HEK293 (cell line): ENCODE measurements around the gene OR4D5.

Experiments
- CTCF ChIA-PET: fragments of 350-600 bp; formaldehyde crosslinking; extraction: SDS; loops from one replicate; lab custom pipeline; 2021; ENCODE audit warnings: antibody characterized with exemption; lab: Yijun Ruan, JAX
- POLR2A ChIA-PET: fragments of 300-600 bp; formaldehyde crosslinking; extraction: SDS; loops from one replicate; lab custom pipeline; 2020; ENCODE audit warnings: antibody characterized with exemption, inconsistent platforms; lab: Yijun Ruan, JAX
- H3K27ac ChIP-seq: fragments of 200-500 bp; sonication (Bioruptor generic); 2 replicates; pipeline ENCODE4 v1.5.1; 2014; ENCODE audit warnings: low read depth, low read length, control low read depth, inconsistent platforms; ENCODE audit errors: extremely low read depth
- H3K36me3 ChIP-seq, 2 experiments: fragments of 200-500 bp in 1 of 2; sonication (Bioruptor generic) in 1 of 2; 1 replicate in 1 of 2; 2 replicates in 1 of 2; pipeline ENCODE4 v1.5.1; 2014 to 2017; ENCODE audit warnings: inconsistent platforms in 2 of 2, low read length in 2 of 2; ENCODE audit not compliant: control insufficient read depth in 2 of 2, insufficient read depth in 1 of 2
- H3K4me1 ChIP-seq: fragments of 200-500 bp; sonication (Bioruptor generic); 2 replicates; pipeline ENCODE4 v1.5.1; 2014; ENCODE audit warnings: mild to moderate bottlenecking, low read length, inconsistent platforms; ENCODE audit not compliant: control insufficient read depth, insufficient read depth
- H3K4me3 ChIP-seq: 2 replicates; pipeline ENCODE4 v1.5.1; 2011; ENCODE audit warnings: low read depth, mild to moderate bottlenecking, control low read depth, low read length, moderate library complexity
- H3K9me3 ChIP-seq: fragments of 200-500 bp; sonication (Bioruptor generic); 2 replicates; pipeline ENCODE4 v1.5.1; 2014; ENCODE audit warnings: low read depth, low read length, inconsistent platforms; ENCODE audit not compliant: control insufficient read depth, insufficient read depth
- HOXD13 ChIP-seq: sonication (generic); formaldehyde crosslinking; IDR thresholded peaks from 2 replicates; pipeline ENCODE4 v1.8.0; 2022; ENCODE audit warnings: missing genetic modification reagents, borderline replicate concordance
- KLF8 ChIP-seq: fragments of 450-650 bp; formaldehyde crosslinking; IDR thresholded peaks from 2 replicates; pipeline ENCODE4 v1.5.1; 2016; ENCODE audit warnings: missing biosample characterization, missing genetic modification characterization
- RBAK ChIP-seq: fragments of 450-650 bp; formaldehyde crosslinking; IDR thresholded peaks from 2 replicates; pipeline ENCODE4 v1.5.1; 2016; ENCODE audit warnings: missing biosample characterization, missing genetic modification characterization
- SP7 ChIP-seq: fragments of 450-650 bp; formaldehyde crosslinking; IDR thresholded peaks from 2 replicates; pipeline ENCODE4 v1.5.1; 2016; ENCODE audit warnings: missing biosample characterization, missing genetic modification characterization
- ZBTB11 ChIP-seq: fragments of 450-650 bp; formaldehyde crosslinking; conservative IDR thresholded peaks from 2 replicates; pipeline ENCODE4 v1.5.1; 2016; ENCODE audit warnings: low read depth, missing biosample characterization, missing genetic modification characterization
- ZBTB20 ChIP-seq: fragments of 450-650 bp; formaldehyde crosslinking; IDR thresholded peaks from 2 replicates; pipeline ENCODE4 v1.5.1; 2016; ENCODE audit warnings: missing biosample characterization, missing genetic modification characterization
- ZFP41 ChIP-seq: fragments of 450-650 bp; formaldehyde crosslinking; IDR thresholded peaks from 2 replicates; pipeline ENCODE4 v1.5.1; 2016; ENCODE audit warnings: missing biosample characterization, missing genetic modification characterization, borderline replicate concordance
- ZNF174 ChIP-seq: fragments of 450-650 bp; formaldehyde crosslinking; IDR thresholded peaks from 2 replicates; pipeline ENCODE4 v1.5.0; 2017; ENCODE audit warnings: missing biosample characterization, mild to moderate bottlenecking, missing genetic modification characterization
- ZNF19 ChIP-seq: fragments of 450-650 bp; formaldehyde crosslinking; IDR thresholded peaks from 2 replicates; pipeline ENCODE4; 2016; ENCODE audit warnings: missing biosample characterization, missing genetic modification characterization, low read depth
- ZNF223 ChIP-seq: fragments of 450-650 bp; formaldehyde crosslinking; IDR thresholded peaks from 2 replicates; pipeline ENCODE4 v1.5.1; 2016; ENCODE audit warnings: missing biosample characterization, missing genetic modification characterization
- ZNF24 ChIP-seq: fragments of 450-650 bp; formaldehyde crosslinking; IDR thresholded peaks from 2 replicates; pipeline ENCODE4 v1.5.1; 2016; ENCODE audit warnings: missing biosample characterization, missing genetic modification characterization
- ZNF391 ChIP-seq: fragments of 450-650 bp; formaldehyde crosslinking; IDR thresholded peaks from 2 replicates; pipeline ENCODE4 v1.5.1; 2016; ENCODE audit warnings: low read depth, missing biosample characterization, missing genetic modification characterization, borderline replicate concordance
- ZNF416 ChIP-seq: fragments of 450-650 bp; formaldehyde crosslinking; IDR thresholded peaks from 2 replicates; pipeline ENCODE4 v1.5.1; 2016; ENCODE audit warnings: missing biosample characterization, missing genetic modification characterization
- ZNF423 ChIP-seq: fragments of 450-650 bp; formaldehyde crosslinking; IDR thresholded peaks from 2 replicates; pipeline ENCODE4 v1.5.1; 2016; ENCODE audit warnings: missing biosample characterization, missing genetic modification characterization
- ZNF558 ChIP-seq: fragments of 450-650 bp; formaldehyde crosslinking; IDR thresholded peaks from 2 replicates; pipeline ENCODE4 v1.5.1; 2016; ENCODE audit warnings: missing biosample characterization, missing genetic modification characterization
- ZNF561 ChIP-seq: fragments of 450-650 bp; IDR thresholded peaks from 2 replicates; pipeline ENCODE4 v1.5.1; 2018; ENCODE audit warnings: missing biosample characterization, missing genetic modification characterization, borderline replicate concordance
- ZNF626 ChIP-seq: fragments of 450-650 bp; sonication (Bioruptor Pico); formaldehyde crosslinking; IDR thresholded peaks from 2 replicates; pipeline ENCODE4 v1.5.1; 2018; ENCODE audit warnings: missing biosample characterization, missing genetic modification characterization, inconsistent platforms
- ZNF677 ChIP-seq: fragments of 450-650 bp; IDR thresholded peaks from 2 replicates; pipeline ENCODE4 v1.5.0; 2018; ENCODE audit warnings: missing biosample characterization, mild to moderate bottlenecking, missing genetic modification characterization, moderate library complexity
- ZNF776 ChIP-seq: fragments of 450-650 bp; formaldehyde crosslinking; IDR thresholded peaks from 2 replicates; pipeline ENCODE4 v1.5.0; 2017; ENCODE audit warnings: missing biosample characterization, missing genetic modification characterization, borderline replicate concordance
- ZSCAN16 ChIP-seq: fragments of 450-650 bp; formaldehyde crosslinking; IDR thresholded peaks from 2 replicates; pipeline ENCODE4 v1.5.1; 2016; ENCODE audit warnings: missing biosample characterization, missing genetic modification characterization
- TF ChIP-seq, protein P1 (sequence below): fragments of 450-650 bp; formaldehyde crosslinking; IDR thresholded peaks from 2 replicates; pipeline ENCODE4 v1.5.1; 2016; ENCODE audit warnings: missing biosample characterization, missing genetic modification characterization
- TF ChIP-seq, protein P2 (sequence below): fragments of 450-650 bp; formaldehyde crosslinking; IDR thresholded peaks from 2 replicates; pipeline ENCODE4 v1.5.1; 2016; ENCODE audit warnings: missing biosample characterization, missing genetic modification characterization
- TF ChIP-seq, protein P3 (sequence below): fragments of 450-650 bp; IDR thresholded peaks from 2 replicates; pipeline ENCODE4 v1.5.1; 2018; ENCODE audit warnings: missing biosample characterization, mild to moderate bottlenecking, missing genetic modification characterization
- TF ChIP-seq, protein P4 (sequence below): fragments of 450-650 bp; formaldehyde crosslinking; IDR thresholded peaks from 2 replicates; pipeline ENCODE4 v1.5.1; 2017; ENCODE audit warnings: missing biosample characterization, missing genetic modification characterization

Gene OR4D5

DNA sequence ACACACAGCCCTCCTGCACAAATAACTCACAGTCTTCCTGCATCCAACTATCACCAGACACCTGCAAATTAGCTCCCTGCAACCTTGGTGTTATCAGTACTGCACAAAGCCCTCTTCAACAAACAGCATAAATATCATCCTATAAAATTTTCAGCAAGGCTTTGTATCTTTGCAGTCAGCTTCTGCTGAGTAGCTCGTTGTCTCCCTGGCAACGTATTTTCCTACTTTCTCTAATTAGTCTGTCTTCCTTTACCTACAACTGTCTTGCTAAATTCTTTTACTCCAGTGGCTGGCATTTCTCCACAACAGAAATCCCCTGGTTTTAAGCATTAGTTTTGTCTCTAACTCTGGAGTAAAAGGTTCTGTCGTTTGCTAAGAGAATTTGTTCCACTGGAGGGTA is 33.6 kb upstream of the OR4D5 start:
- POLR2A ChIA-PET = no interaction called here
- TF ChIP-seq, protein P1, sequence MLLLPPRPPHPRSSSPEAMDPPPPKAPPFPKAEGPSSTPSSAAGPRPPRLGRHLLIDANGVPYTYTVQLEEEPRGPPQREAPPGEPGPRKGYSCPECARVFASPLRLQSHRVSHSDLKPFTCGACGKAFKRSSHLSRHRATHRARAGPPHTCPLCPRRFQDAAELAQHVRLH (tag by site-specific recombination) = no peak
- TF ChIP-seq ZNF391 = no peak
- TF ChIP-seq, protein P2, sequence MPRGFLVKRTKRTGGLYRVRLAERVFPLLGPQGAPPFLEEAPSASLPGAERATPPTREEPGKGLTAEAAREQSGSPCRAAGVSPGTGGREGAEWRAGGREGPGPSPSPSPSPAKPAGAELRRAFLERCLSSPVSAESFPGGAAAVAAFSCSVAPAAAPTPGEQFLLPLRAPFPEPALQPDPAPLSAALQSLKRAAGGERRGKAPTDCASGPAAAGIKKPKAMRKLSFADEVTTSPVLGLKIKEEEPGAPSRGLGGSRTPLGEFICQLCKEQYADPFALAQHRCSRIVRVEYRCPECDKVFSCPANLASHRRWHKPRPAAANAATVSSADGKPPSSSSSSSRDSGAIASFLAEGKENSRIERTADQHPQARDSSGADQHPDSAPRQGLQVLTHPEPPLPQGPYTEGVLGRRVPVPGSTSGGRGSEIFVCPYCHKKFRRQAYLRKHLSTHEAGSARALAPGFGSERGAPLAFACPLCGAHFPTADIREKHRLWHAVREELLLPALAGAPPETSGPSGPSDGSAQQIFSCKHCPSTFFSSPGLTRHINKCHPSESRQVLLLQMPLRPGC = no peak
- TF ChIP-seq ZNF416 (tag by site-specific recombination) = no peak
- no peak for TF ChIP-seq ZNF677
- no peak for TF ChIP-seq ZNF223
- no peak for TF ChIP-seq RBAK (tag by site-specific recombination)
- no peak for TF ChIP-seq ZBTB20 (tag by site-specific recombination)
- no peak for TF ChIP-seq ZNF19 (tag by site-specific recombination)
- TF ChIP-seq ZNF776 (tag by site-specific recombination) = no peak
- TF ChIP-seq ZNF24 (tag by site-specific recombination) = no peak
- TF ChIP-seq ZNF558 = no peak
- no peak for TF ChIP-seq HOXD13 (CRISPR knock-in tag)
- TF ChIP-seq ZNF561 (tag by site-specific recombination) = no peak
- no peaks in the 10 kb centered on the region for H3K36me3 ChIP-seq
- no peaks in the 10 kb centered on the region for H3K4me1 ChIP-seq
- H3K4me3 ChIP-seq = no peak overlapping the region
- H3K9me3 ChIP-seq = no peaks in the 10 kb centered on the region
- no peak overlapping the region for H3K27ac ChIP-seq
- CTCF ChIA-PET = interaction anchor here (0.9 kb wide), 1 partner anchor 198 kb away, joined by 3 read pairs; no protein-coding TSS in a partner anchor

GRCh38 chr11:123920943-123921342 is 18.5 kb upstream of the OR4D5 start:
- H3K4me1 ChIP-seq = no peaks in the 10 kb centered on the region
- no peak overlapping the region for H3K4me3 ChIP-seq
- H3K36me3 ChIP-seq = no peaks in the 10 kb centered on the region
- CTCF ChIA-PET = no interaction called here
- POLR2A ChIA-PET = no interaction called here
- no peak overlapping the region for H3K27ac ChIP-seq
- TF ChIP-seq ZNF423 (tag by site-specific recombination) (no peak), ZBTB11 (tag by site-specific recombination) (no peak)
- H3K9me3 ChIP-seq = no peaks in the 10 kb centered on the region

- H3K27ac ChIP-seq = no peak overlapping the region
- H3K36me3 ChIP-seq = no peaks in the 10 kb centered on the region
- no peak overlapping the region for H3K4me3 ChIP-seq
- CTCF ChIA-PET = no interaction called here
- no peak for TF ChIP-seq KLF8 (tag by site-specific recombination)
- TF ChIP-seq ZNF416 (tag by site-specific recombination) = no peak
- TF ChIP-seq, protein P3, sequence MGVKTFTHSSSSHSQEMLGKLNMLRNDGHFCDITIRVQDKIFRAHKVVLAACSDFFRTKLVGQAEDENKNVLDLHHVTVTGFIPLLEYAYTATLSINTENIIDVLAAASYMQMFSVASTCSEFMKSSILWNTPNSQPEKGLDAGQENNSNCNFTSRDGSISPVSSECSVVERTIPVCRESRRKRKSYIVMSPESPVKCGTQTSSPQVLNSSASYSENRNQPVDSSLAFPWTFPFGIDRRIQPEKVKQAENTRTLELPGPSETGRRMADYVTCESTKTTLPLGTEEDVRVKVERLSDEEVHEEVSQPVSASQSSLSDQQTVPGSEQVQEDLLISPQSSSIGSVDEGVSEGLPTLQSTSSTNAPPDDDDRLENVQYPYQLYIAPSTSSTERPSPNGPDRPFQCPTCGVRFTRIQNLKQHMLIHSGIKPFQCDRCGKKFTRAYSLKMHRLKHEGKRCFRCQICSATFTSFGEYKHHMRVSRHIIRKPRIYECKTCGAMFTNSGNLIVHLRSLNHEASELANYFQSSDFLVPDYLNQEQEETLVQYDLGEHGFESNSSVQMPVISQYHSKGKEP (tag by site-specific recombination) = no peak
- TF ChIP-seq SP7 (tag by site-specific recombination) = no peak
- TF ChIP-seq, protein P4, sequence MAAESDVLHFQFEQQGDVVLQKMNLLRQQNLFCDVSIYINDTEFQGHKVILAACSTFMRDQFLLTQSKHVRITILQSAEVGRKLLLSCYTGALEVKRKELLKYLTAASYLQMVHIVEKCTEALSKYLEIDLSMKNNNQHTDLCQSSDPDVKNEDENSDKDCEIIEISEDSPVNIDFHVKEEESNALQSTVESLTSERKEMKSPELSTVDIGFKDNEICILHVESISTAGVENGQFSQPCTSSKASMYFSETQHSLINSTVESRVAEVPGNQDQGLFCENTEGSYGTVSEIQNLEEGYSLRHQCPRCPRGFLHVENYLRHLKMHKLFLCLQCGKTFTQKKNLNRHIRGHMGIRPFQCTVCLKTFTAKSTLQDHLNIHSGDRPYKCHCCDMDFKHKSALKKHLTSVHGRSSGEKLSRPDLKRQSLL = no peak
- no peak for TF ChIP-seq ZNF174 (tag by site-specific recombination)
- no peak for TF ChIP-seq ZSCAN16 (tag by site-specific recombination)
- no peak for TF ChIP-seq ZNF626 (tag by site-specific recombination)
- TF ChIP-seq ZFP41 = no peak
- H3K9me3 ChIP-seq = no peaks in the 10 kb centered on the region
- POLR2A ChIA-PET = no interaction called here
- H3K4me1 ChIP-seq = no peaks in the 10 kb centered on the region
These were observed 15.4 kb upstream of the OR4D5 start for GRCh38 chr11:123924027-123924426.
